SK-N-SH treated with all-trans-retinoic acid at 6 μM for 48 hours (cell line): ENCODE data around the gene RELL1.

ENCODE experiments used
- ATAC-seq: fragments of 200-7000 bp; cut with Tn5 transposase; 3 replicates; pipeline ENCODE4 v1.9.1; 2020; ENCODE audit warnings: mild to moderate bottlenecking, moderate library complexity
- ARNTL ChIP-seq: fragments of 450-650 bp; formaldehyde crosslinking; IDR thresholded peaks from 2 replicates; pipeline ENCODE4 v1.5.0; 2020; ENCODE audit warnings: low read depth, mild to moderate bottlenecking, moderate library complexity, borderline replicate concordance
- BACH2 ChIP-seq: fragments of 250-450 bp; sonication (Bioruptor Pico); IDR thresholded peaks from 2 replicates; pipeline ENCODE4 v1.9.0; 2021; ENCODE audit warnings: mild to moderate bottlenecking, borderline replicate concordance
- CREB5 ChIP-seq: fragments of 250-450 bp; sonication (Bioruptor Pico); IDR thresholded peaks from 2 replicates; pipeline ENCODE4 v1.5.1; 2020; ENCODE audit warnings: low read depth, mild to moderate bottlenecking, moderate library complexity
- CSDC2 ChIP-seq: fragments of 250-450 bp; sonication (Bioruptor Pico); IDR thresholded peaks from 2 replicates; pipeline ENCODE4 v1.5.0; 2020; ENCODE audit warnings: mild to moderate bottlenecking, moderate library complexity
- CSRNP3 ChIP-seq: fragments of 250-450 bp; sonication (Bioruptor Pico); IDR thresholded peaks from 2 replicates; pipeline ENCODE4 v1.5.1; 2021; ENCODE audit warnings: mild to moderate bottlenecking, moderate library complexity
- ESRRG ChIP-seq: fragments of 250-450 bp; sonication (Bioruptor Pico); IDR thresholded peaks from 2 replicates; pipeline ENCODE4 v1.6.1; 2021; ENCODE audit warnings: mild to moderate bottlenecking
- GLIS3 ChIP-seq: fragments of 250-450 bp; sonication (Bioruptor Pico); IDR thresholded peaks from 2 replicates; pipeline ENCODE4 v1.5.0; 2020; ENCODE audit warnings: mild to moderate bottlenecking, moderate library complexity
- ISL1 ChIP-seq: fragments of 250-450 bp; sonication (Bioruptor Pico); IDR thresholded peaks from 2 replicates; pipeline ENCODE4 v2.1.2; 2022; ENCODE audit warnings: mild to moderate bottlenecking, moderate library complexity
- PATZ1 ChIP-seq: fragments of 250-450 bp; sonication (Bioruptor Pico); IDR thresholded peaks from 2 replicates; pipeline ENCODE4 v1.8.0; 2020; ENCODE audit warnings: mild to moderate bottlenecking, moderate library complexity, borderline replicate concordance
- POU6F1 ChIP-seq: fragments of 250-450 bp; sonication (Bioruptor Pico); IDR thresholded peaks from 2 replicates; pipeline ENCODE4 v1.8.0; 2021; ENCODE audit warnings: low read depth, mild to moderate bottlenecking, moderate library complexity, borderline replicate concordance
- PPARA ChIP-seq: fragments of 250-450 bp; sonication (Bioruptor Pico); IDR thresholded peaks from 2 replicates; pipeline ENCODE4 v1.5.0; 2020; ENCODE audit warnings: mild to moderate bottlenecking, borderline replicate concordance
- RARB ChIP-seq: fragments of 250-450 bp; sonication (Bioruptor Pico); IDR thresholded peaks from 2 replicates; pipeline ENCODE4 v1.8.0; 2021; ENCODE audit warnings: mild to moderate bottlenecking, moderate library complexity
- SNAI2 ChIP-seq: fragments of 250-450 bp; sonication (Bioruptor Pico); IDR thresholded peaks from 2 replicates; pipeline ENCODE4 v1.5.0; 2020; ENCODE audit warnings: mild to moderate bottlenecking, moderate library complexity
- TCF4 ChIP-seq: fragments of 250-450 bp; sonication (Bioruptor Pico); IDR thresholded peaks from 2 replicates; pipeline ENCODE4 v1.8.0; 2021; ENCODE audit warnings: mild to moderate bottlenecking, moderate library complexity, borderline replicate concordance
- TOX ChIP-seq: fragments of 250-450 bp; sonication (Bioruptor Pico); IDR thresholded peaks from 2 replicates; pipeline ENCODE4 v1.8.0; 2021; ENCODE audit warnings: mild to moderate bottlenecking, moderate library complexity, borderline replicate concordance
- TSHZ2 ChIP-seq: fragments of 250-450 bp; sonication (Bioruptor Pico); IDR thresholded peaks from 2 replicates; pipeline ENCODE4 v1.5.0; 2020; ENCODE audit warnings: mild to moderate bottlenecking, moderate library complexity
- ZC3H10 ChIP-seq: fragments of 250-450 bp; sonication (Bioruptor Pico); IDR thresholded peaks from 2 replicates; pipeline ENCODE4 v1.5.1; 2021; ENCODE audit warnings: mild to moderate bottlenecking, moderate library complexity
- ZFP3 ChIP-seq: fragments of 250-450 bp; sonication (Bioruptor Pico); IDR thresholded peaks from 2 replicates; pipeline ENCODE4 v1.5.0; 2020; ENCODE audit warnings: mild to moderate bottlenecking, moderate library complexity
- ZFP30 ChIP-seq: fragments of 450-650 bp; formaldehyde crosslinking; IDR thresholded peaks from 2 replicates; pipeline ENCODE4 v1.5.0; 2022; ENCODE audit warnings: mild to moderate bottlenecking, moderate library complexity
- ZNF565 ChIP-seq: fragments of 450-650 bp; formaldehyde crosslinking; conservative IDR thresholded peaks from 2 replicates; pipeline ENCODE4 v1.5.0; 2020; ENCODE audit warnings: low read depth, mild to moderate bottlenecking, moderate library complexity
- ZNF70 ChIP-seq: fragments of 450-650 bp; formaldehyde crosslinking; IDR thresholded peaks from 2 replicates; pipeline ENCODE4 v1.5.0; 2020; ENCODE audit warnings: mild to moderate bottlenecking, moderate library complexity
- ZNF8 ChIP-seq: fragments of 450-650 bp; formaldehyde crosslinking; IDR thresholded peaks from 2 replicates; pipeline ENCODE4 v1.5.0; 2020; ENCODE audit warnings: mild to moderate bottlenecking, moderate library complexity

RELL1 gene

GRCh38 chr4:37728064-37728463, 41.9 kb upstream of the RELL1 start:
- no peak for ATAC-seq
- TF ChIP-seq PPARA (no peak), TOX (CRISPR knock-in tag) (no peak), CSDC2 (CRISPR knock-in tag) (no peak), ISL1 (CRISPR knock-in tag) (no peak)
- TF ChIP-seq, all 23 proteins: peak for 0

GRCh38 chr4:37727635-37728034, 41.5 kb upstream of the RELL1 start:
- no peak for TF ChIP-seq ZFP3 (CRISPR knock-in tag)
- no peak for TF ChIP-seq ESRRG (CRISPR knock-in tag)
- no peak for TF ChIP-seq CREB5
- no peak for TF ChIP-seq PATZ1 (CRISPR knock-in tag)
- no peak for TF ChIP-seq ISL1 (CRISPR knock-in tag)
- TF ChIP-seq ZNF8 (CRISPR knock-in tag): no peak
- no peak for TF ChIP-seq RARB (CRISPR knock-in tag)
- no peak for TF ChIP-seq ZFP30 (CRISPR knock-in tag)
- TF ChIP-seq SNAI2 (CRISPR knock-in tag): no peak
- TF ChIP-seq TOX (CRISPR knock-in tag): no peak
- no peak for TF ChIP-seq ZNF70 (CRISPR knock-in tag)
- no peak for TF ChIP-seq ARNTL
- TF ChIP-seq POU6F1 (CRISPR knock-in tag): no peak
- TF ChIP-seq CSRNP3 (CRISPR knock-in tag): no peak
- no peak for ATAC-seq

- no peak for ATAC-seq
- TF ChIP-seq TCF4 (CRISPR knock-in tag) (no peak), ISL1 (CRISPR knock-in tag) (peak; percentile 47), GLIS3 (CRISPR knock-in tag) (no peak), ZFP30 (CRISPR knock-in tag) (no peak)
Measured at GRCh38 chr4:37726666-37727065, 40.5 kb upstream of the RELL1 start.

GRCh38 chr4:37725718-37726117, 39.5 kb upstream of the RELL1 start:
- ATAC-seq: no peak
- TF ChIP-seq ISL1 (CRISPR knock-in tag) (no peak), RARB (CRISPR knock-in tag) (no peak), PPARA (no peak), ZNF565 (CRISPR knock-in tag) (no peak), CREB5 (no peak), GLIS3 (CRISPR knock-in tag) (no peak), ZFP30 (CRISPR knock-in tag) (no peak), BACH2 (CRISPR knock-in tag) (no peak)
- TF ChIP-seq, all 23 proteins: peak for 0

- no peak for ATAC-seq
- TF ChIP-seq CSDC2 (CRISPR knock-in tag): no peak
- no peak for TF ChIP-seq ARNTL
- no peak for TF ChIP-seq SNAI2 (CRISPR knock-in tag)
- no peak for TF ChIP-seq ZC3H10
- TF ChIP-seq BACH2 (CRISPR knock-in tag): no peak
- TF ChIP-seq PPARA: no peak
- TF ChIP-seq ZNF8 (CRISPR knock-in tag): no peak
- TF ChIP-seq ZFP3 (CRISPR knock-in tag): no peak
- no peak for TF ChIP-seq TSHZ2 (CRISPR knock-in tag)
- TF ChIP-seq TCF4 (CRISPR knock-in tag): no peak
- no peak for TF ChIP-seq ZNF565 (CRISPR knock-in tag)
- no peak for TF ChIP-seq POU6F1 (CRISPR knock-in tag)
- TF ChIP-seq ISL1 (CRISPR knock-in tag): no peak
Measured at GRCh38 chr4:37723067-37723466, 36.9 kb upstream of the RELL1 start.
